ENCODE results near the gene TENM3.

DNA sequence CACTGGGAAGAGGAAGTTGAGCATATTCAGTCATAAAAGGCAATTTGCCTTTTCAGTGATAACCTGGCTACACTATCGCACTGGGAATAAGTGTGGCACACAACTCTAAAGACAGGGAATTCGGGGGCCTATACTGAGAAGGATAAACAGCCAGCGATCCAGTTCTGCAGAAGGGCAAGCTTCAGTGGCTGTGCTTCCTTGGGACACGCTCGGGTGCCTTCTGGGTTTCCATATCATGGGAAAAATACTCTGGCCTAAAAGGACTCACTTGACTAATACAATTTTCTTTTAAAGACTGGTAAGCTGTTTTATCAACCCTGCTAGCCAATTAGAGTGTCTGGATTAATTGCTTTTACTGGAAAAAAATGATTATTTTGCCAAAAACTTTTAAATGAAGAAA lies 58.5 kb downstream of the TENM3 start:
- TF ChIP-seq CTCF (IDR thresholded peaks at IDR 0.05) (no peak), ZFX (IDR thresholded peaks at IDR 0.05; ENCODE audit: borderline replicate concordance) (no peak)
